ENCODE measurements around the gene MOCS1. TPM values are rescaled to one million over a fixed set of nuclear protein-coding genes. Genes with fewer than 3 reads are reported as not detected.

Gene MOCS1
- total and polyA plus RNA-seq, 2 donors (not counting 1 experiment from before 2014, with no cell fraction given) = 0.15 TPM; not detected in 1

- CTCF ChIA-PET = no interaction called here
- ATAC-seq (ENCODE audit: low read depth) = no peak
- H3K4me1 ChIP-seq (ENCODE audit: control insufficient read depth in 2 of 2, insufficient read depth in 2 of 2, low read length in 2 of 2) = no peaks in the 10 kb centered on the region
- H3K27ac ChIP-seq (ENCODE audit: low read length in 2 of 2) = no peak overlapping the region
- Mint-ChIP-seq H3K4me3 (no peak overlapping the region), H3K27me3 (peaks cover 21% of the 10 kb centered on the region), H3K9me3 (ENCODE audit: insufficient read depth) (no peaks in the 10 kb centered on the region), H3K27ac (no peak overlapping the region), H3K4me1 (peaks cover 3% of the 10 kb centered on the region)
- no peak overlapping the region for H3K9ac ChIP-seq (ENCODE audit: low read length)
- H3K4me3 ChIP-seq (ENCODE audit: control extremely low read depth in 1 of 5, extremely low read depth in 1 of 5, insufficient read depth in 1 of 5, low read depth in 2 of 5, low read length in 4 of 5) = no peak overlapping the region
- no peak overlapping the region for H2AFZ ChIP-seq (ENCODE audit: insufficient read depth, low read depth, low read length, poor library complexity, severe bottlenecking)
- intact Hi-C loops (cut with micrococcal nuclease) = no loop called here
- peaks cover 0 to 16% (median 0%) of the 10 kb centered on the region in 3 donors for H3K9me3 ChIP-seq (ENCODE audit: control extremely low read depth in 1 of 3, control insufficient read depth in 2 of 3, insufficient read depth in 1 of 3, low read length in 2 of 3)
- H3K36me3 ChIP-seq (replicated peaks in 1 of 2; ENCODE audit: control extremely low read depth in 1 of 2, control insufficient read depth in 1 of 2, extremely low read depth in 1 of 2, insufficient read depth in 2 of 2, low read length in 1 of 2) = no peaks in the 10 kb centered on the region
- POLR2A ChIA-PET = no interaction called here
- 48% methylated on average over 6 of the region's 9 CpGs for whole genome bisulfite sequencing (ENCODE audit: insufficient coverage)
- TF ChIP-seq EZH2 (IDR thresholded peaks at IDR 0.05; ENCODE audit: borderline replicate concordance, insufficient read depth, low read depth, low read length, poor library complexity, severe bottlenecking) = no peak
- TF ChIP-seq CTCF (IDR thresholded peaks at IDR 0.05) = no peak
- no peak for DNase-seq
- no peak overlapping the region for H3K4me2 ChIP-seq (replicated peaks; ENCODE audit: low read depth, low read length, poor library complexity, severe bottlenecking)
- no peaks in the 10 kb centered on the region for H4K20me1 ChIP-seq (ENCODE audit: control insufficient read depth, insufficient read depth, low read length, poor library complexity, severe bottlenecking)
- H3K27me3 ChIP-seq (replicated peaks in 1 of 4; ENCODE audit: control extremely low read depth in 1 of 4, control insufficient read depth in 3 of 4, insufficient read depth in 4 of 4, low read length in 3 of 4) = peaks cover 0 to 10% (median 5%) of the 10 kb centered on the region in 4 experiments
- H3K79me2 ChIP-seq (ENCODE audit: control insufficient read depth, insufficient read depth, low read length) = no peaks in the 10 kb centered on the region
Observed at GRCh38 chr6:39929039-39929732, 5.1 kb downstream of the MOCS1 start.

GRCh38 chr6:39927159-39927558 lies 7.1 kb downstream of the MOCS1 start:
- no peaks in the 10 kb centered on the region for H3K4me1 ChIP-seq (ENCODE audit: control insufficient read depth in 2 of 2, insufficient read depth in 2 of 2, low read length in 2 of 2)
- Mint-ChIP-seq H3K27ac (no peak overlapping the region), H3K27me3 (peaks cover 8% of the 10 kb centered on the region), H3K4me1 (no peaks in the 10 kb centered on the region), H3K4me3 (no peak overlapping the region), H3K9me3 (ENCODE audit: insufficient read depth) (no peaks in the 10 kb centered on the region)
- H3K4me3 ChIP-seq (ENCODE audit: control extremely low read depth in 1 of 5, extremely low read depth in 1 of 5, insufficient read depth in 1 of 5, low read depth in 2 of 5, low read length in 4 of 5) = no peak overlapping the region
- no peaks in the 10 kb centered on the region for H3K79me2 ChIP-seq (ENCODE audit: control insufficient read depth, insufficient read depth, low read length)
- CTCF ChIA-PET = no interaction called here
- TF ChIP-seq CTCF (IDR thresholded peaks at IDR 0.05) = no peak
- no peak for TF ChIP-seq EZH2 (IDR thresholded peaks at IDR 0.05; ENCODE audit: borderline replicate concordance, insufficient read depth, low read depth, low read length, poor library complexity, severe bottlenecking)
- no peaks in the 10 kb centered on the region for H3K27me3 ChIP-seq (replicated peaks in 1 of 4; ENCODE audit: control extremely low read depth in 1 of 4, control insufficient read depth in 3 of 4, insufficient read depth in 4 of 4, low read length in 3 of 4)
- H4K20me1 ChIP-seq (ENCODE audit: control insufficient read depth, insufficient read depth, low read length, poor library complexity, severe bottlenecking) = no peaks in the 10 kb centered on the region
- no peak overlapping the region for H3K27ac ChIP-seq (ENCODE audit: low read length in 2 of 2)
- whole genome bisulfite sequencing (ENCODE audit: insufficient coverage) = 96% methylated on average over 9 of the region's 11 CpGs
- intact Hi-C loops (cut with micrococcal nuclease) = no loop called here
- no peak overlapping the region for H2AFZ ChIP-seq (ENCODE audit: insufficient read depth, low read depth, low read length, poor library complexity, severe bottlenecking)
- no peak overlapping the region for H3K4me2 ChIP-seq (replicated peaks; ENCODE audit: low read depth, low read length, poor library complexity, severe bottlenecking)
- POLR2A ChIA-PET = no interaction called here
- H3K9ac ChIP-seq (ENCODE audit: low read length) = no peak overlapping the region
- H3K36me3 ChIP-seq (replicated peaks in 1 of 2; ENCODE audit: control extremely low read depth in 1 of 2, control insufficient read depth in 1 of 2, extremely low read depth in 1 of 2, insufficient read depth in 2 of 2, low read length in 1 of 2) = no peaks in the 10 kb centered on the region
- DNase-seq (no peak), ATAC-seq (ENCODE audit: low read depth) (no peak)
- peaks cover 0 to 21% (median 0%) of the 10 kb centered on the region in 3 donors for H3K9me3 ChIP-seq (ENCODE audit: control extremely low read depth in 1 of 3, control insufficient read depth in 2 of 3, insufficient read depth in 1 of 3, low read length in 2 of 3)

All from B cell (primary cell).